GM12878 (cell line): Measurements from ENCODE around the gene SEC23IP. TPM values are rescaled to one million over a fixed set of nuclear protein-coding genes. Genes with fewer than 3 reads are reported as not detected.

Experiments used
- ATAC-seq: fragments of 200-7000 bp; cut with Tn5 transposase; 3 replicates; pipeline ENCODE4 v1.9.1; 2020; ENCODE audit warnings: mild to moderate bottlenecking, moderate library complexity
- BruUV-seq: library from RNA; stranded (reverse); fragments of 400-500 nt; replicated peaks from 2 replicates; lab custom pipeline; 2021; lab: Mats Ljungman, UMichigan
- CTCF ChIA-PET: fragments of 300-600 bp; sonication (Branson Sonifier 250); formaldehyde crosslinking; extraction: SDS; loops from one replicate; lab custom pipeline; 2021; ENCODE audit warnings: inconsistent platforms; lab: Yijun Ruan, JAX
- POLR2A ChIA-PET: fragments of 350-600 bp; formaldehyde crosslinking; extraction: SDS; loops from one replicate; lab custom pipeline; 2021; ENCODE audit warnings: inconsistent platforms; lab: Charles Lee
- RAD21 ChIA-PET: fragments of 300-600 bp; sonication (Branson Sonifier 250); formaldehyde crosslinking; loops from one replicate; lab custom pipeline; 2023; ENCODE audit warnings: antibody characterized with exemption; ENCODE audit not compliant: unreplicated experiment; lab: Charles Lee
- SMC1A ChIA-PET: fragments of 300-600 bp; sonication (Branson Sonifier 250); formaldehyde crosslinking; loops from one replicate; lab custom pipeline; 2023; ENCODE audit not compliant: unreplicated experiment, uncharacterized antibody; lab: Charles Lee
- DNase-seq: peaks from one replicate; pipeline ENCODE4 v3.0.0-alpha.2; 2011; ENCODE audit warnings: low read depth, low spot score
- FAIRE-seq: peaks from 3 replicates; lab custom pipeline; 2011; peaks lifted over from hg19 to GRCh38; lab: Jason Lieb, UNC
- H2AFZ ChIP-seq: 2 replicates; pipeline ENCODE4 v1.6.0; 2011; ENCODE audit warnings: low read depth, low read length, control low read depth; ENCODE audit not compliant: control insufficient read depth
- H3K27ac ChIP-seq: 2 replicates; pipeline ENCODE4 v1.5.1; 2011; ENCODE audit warnings: control low read depth; ENCODE audit not compliant: control insufficient read depth, insufficient read depth
- H3K27me3 ChIP-seq, 2 experiments: replicated peaks in 1 of 2; 2 replicates each; pipeline versions ENCODE4 v1.6.0 to v1.6.1; 2011; ENCODE audit warnings: low read length in 1 of 2; ENCODE audit not compliant: control insufficient read depth in 2 of 2, insufficient read depth in 2 of 2
- H3K36me3 ChIP-seq, 2 experiments: 2 replicates each; pipeline ENCODE4 v1.5.1; 2011; ENCODE audit warnings: low read length in 1 of 2; ENCODE audit not compliant: control insufficient read depth in 2 of 2, insufficient read depth in 2 of 2
- H3K4me1 ChIP-seq: 2 replicates; pipeline ENCODE4 v1.6.1; 2011; ENCODE audit warnings: mild to moderate bottlenecking, low read length, moderate library complexity, mixed read lengths; ENCODE audit not compliant: control insufficient read depth, insufficient read depth
- H3K4me2 ChIP-seq: 2 replicates; pipeline ENCODE4 v1.6.0; 2011; ENCODE audit warnings: control low read depth; ENCODE audit not compliant: control insufficient read depth, insufficient read depth
- H3K4me3 ChIP-seq: fragments of 200-600 bp; sonication (generic); 2 replicates; pipeline ENCODE4 v1.5.1; 2016
- H3K79me2 ChIP-seq: 2 replicates; pipeline ENCODE4 v1.6.0; 2011; ENCODE audit warnings: low read length; ENCODE audit not compliant: control insufficient read depth, insufficient read depth
- H3K9ac ChIP-seq: 2 replicates; pipeline ENCODE4 v1.8.0; 2011; ENCODE audit warnings: low read length, control low read depth, mixed read lengths; ENCODE audit not compliant: control insufficient read depth, insufficient read depth
- H3K9me3 ChIP-seq: replicated peaks from 3 replicates; pipeline ENCODE4 v1.5.1; 2011; ENCODE audit warnings: mild to moderate bottlenecking, low read length; ENCODE audit not compliant: control insufficient read depth, insufficient read depth
- H4K20me1 ChIP-seq: 2 replicates; pipeline ENCODE4 v1.6.0; 2011; ENCODE audit not compliant: control insufficient read depth, insufficient read depth
- ASH2L ChIP-seq: fragments of 300-600, 200-600 bp; sonication (generic); IDR thresholded peaks from 2 replicates; pipeline ENCODE4 v1.6.1; 2017; ENCODE audit warnings: low read depth, mild to moderate bottlenecking, borderline replicate concordance
- BRCA1 ChIP-seq: IDR thresholded peaks from 2 replicates; pipeline ENCODE4 v1.6.1; 2011; ENCODE audit warnings: low read depth, low read length, improper control_type of control experiment
- CHD4 ChIP-seq: fragments of 200-600 bp; sonication (generic); IDR thresholded peaks from 2 replicates; pipeline ENCODE4 v1.6.1; 2016; ENCODE audit warnings: mild to moderate bottlenecking
- CREM ChIP-seq: IDR thresholded peaks from 2 replicates; pipeline ENCODE4 v1.6.1; 2014; ENCODE audit warnings: antibody characterized with exemption, low read depth
- EP300 ChIP-seq, 2 experiments: fragments of 150-350 bp in 1 of 2; IDR thresholded peaks; 2 replicates each; pipeline ENCODE4 v1.6.1; 2011 to 2012; ENCODE audit warnings: low read depth in 2 of 2, low read length in 2 of 2, borderline replicate concordance in 1 of 2, improper control_type of control experiment in 1 of 2, inconsistent platforms in 1 of 2; ENCODE audit not compliant: control insufficient read depth in 1 of 2
- JUNB ChIP-seq: IDR thresholded peaks from 2 replicates; pipeline ENCODE4 v1.6.1; 2016; ENCODE audit warnings: antibody characterized with exemption, mild to moderate bottlenecking
- MEF2A ChIP-seq: IDR thresholded peaks from 2 replicates; pipeline ENCODE4 v1.6.1; 2011; ENCODE audit warnings: low read depth, mild to moderate bottlenecking, low read length, moderate library complexity; ENCODE audit not compliant: insufficient read depth
- MYB ChIP-seq: fragments of 150-350 bp; IDR thresholded peaks from 2 replicates; pipeline ENCODE4 v1.6.1; 2014; ENCODE audit warnings: mild to moderate bottlenecking, low read depth, low read length, borderline replicate concordance
- MYC ChIP-seq: IDR thresholded peaks from 2 replicates; pipeline ENCODE4 v1.6.1; 2011; ENCODE audit warnings: mild to moderate bottlenecking, low read length, moderate library complexity, inconsistent platforms; ENCODE audit not compliant: insufficient read depth, insufficient replicate concordance, insufficient read length, severe bottlenecking
- POLR2AphosphoS5 ChIP-seq: IDR thresholded peaks from 2 replicates; pipeline ENCODE4 v1.6.1; 2011; ENCODE audit warnings: mild to moderate bottlenecking, low read length, inconsistent platforms
- RELA ChIP-seq: fragments of 450-650 bp; IDR thresholded peaks from 2 replicates; pipeline ENCODE4 v1.8.0; 2014; ENCODE audit warnings: borderline replicate concordance; ENCODE audit not compliant: partially characterized antibody
- SMC3 ChIP-seq: IDR thresholded peaks from 2 replicates; pipeline ENCODE4 v1.6.1; 2011; ENCODE audit warnings: low read length, improper control_type of control experiment, borderline replicate concordance
- TBL1XR1 ChIP-seq: IDR thresholded peaks from 2 replicates; pipeline ENCODE4 v1.6.1; 2012; ENCODE audit warnings: low read depth, low read length, improper control_type of control experiment
- TCF3 ChIP-seq: IDR thresholded peaks from 2 replicates; pipeline ENCODE4 v1.6.1; 2012; ENCODE audit warnings: low read depth, mild to moderate bottlenecking, low read length, borderline replicate concordance; ENCODE audit not compliant: insufficient read depth
- WGBS: methylation state at CpG from one replicate; pipeline ENCODE4 v1.1.6; 2016; ENCODE audit warnings: low lambda C conversion rate; ENCODE audit not compliant: insufficient replicate concordance, insufficient coverage; ENCODE audit errors: missing lambda C conversion rate; 5-methylcytosine and 5-hydroxymethylcytosine counted together
- in situ Hi-C: fragments of 300-500 bp; cut with MboI; formaldehyde crosslinking; loops from 9 replicates; pipeline ENCODE4 v1.14.3; 2018; ENCODE audit warnings: mixed read lengths
- intact Hi-C: fragments of 100-400 bp; cut with micrococcal nuclease; formaldehyde crosslinking; loops from one replicate; pipeline ENCODE4 v1.14.2; 2022; ENCODE audit not compliant: unreplicated experiment
- polyA plus RNA-seq, 11 experiments: library from polyadenylated mRNA; depleted of rRNA in 4 of 11; unstranded in 6 of 11; stranded (reverse) in 5 of 11; fragments of >200 nt; fragmentation: Nextera tagmentation in 4 of 11; fragmentation: Illumina TruSeq in 1 of 11; extraction: Ambion mirVana in 4 of 11; extraction: Trizol in 1 of 11; gene quantifications; 1 replicate in 1 of 11; 2 replicates in 10 of 11; pipeline versions ENCODE4 v1.2.1 to v1.2.3, GENCODE V29; 2011 to 2016; ENCODE audit warnings: inconsistent platforms in 2 of 11, missing spikeins in 2 of 11, low read depth in 1 of 11
- total RNA-seq, 4 experiments: library from RNA; depleted of rRNA in 3 of 4; stranded (reverse); fragments of >200 nt in 3 of 4; fragmentation: Illumina TruSeq in 1 of 4; extraction: Trizol in 1 of 4; gene quantifications; 2 replicates each; pipeline versions ENCODE4 v1.2.1 to v1.2.3, GENCODE V29; 2013 to 2021
- TF ChIP-seq, protein P1 (sequence below): fragments of 450-650 bp; IDR thresholded peaks from 2 replicates; pipeline ENCODE4 v1.6.1; 2016; ENCODE audit warnings: mild to moderate bottlenecking, moderate library complexity, borderline replicate concordance

SEC23IP gene
- total and polyA plus RNA-seq, 10 of the 15 experiments (the other 5 are each of a cell fraction or from before 2014, with no cell fraction given), result 15.1 to 82.5 (median 36.0) TPM

- no peak overlapping the region for H3K27ac ChIP-seq
- no peaks in the 10 kb centered on the region for H3K79me2 ChIP-seq
- intact Hi-C loops, result no loop called here
- DNase-seq, result no peak
- no peaks in the 10 kb centered on the region for H3K27me3 ChIP-seq
- CTCF ChIA-PET, result interaction anchor here (0.6 to 1.3 kb wide), 2 partner anchors 10 to 723 kb away, joined by 3 read pairs; no protein-coding TSS in a partner anchor
- no peak for TF ChIP-seq MYB
- TF ChIP-seq BRCA1, result no peak
- no peak for TF ChIP-seq RELA
- no peak for TF ChIP-seq JUNB
- TF ChIP-seq EP300 (IDR thresholded peaks at IDR 0.05; ENCODE audit: borderline replicate concordance in 1 of 2, control insufficient read depth in 1 of 2, low read depth in 2 of 2, low read length in 2 of 2), result no peak
- TF ChIP-seq MYC, result no peak
- no peak for TF ChIP-seq ASH2L
- TF ChIP-seq CHD4, result no peak
- TF ChIP-seq MEF2A, result no peak
- no peak for TF ChIP-seq SMC3
- TF ChIP-seq TBL1XR1, result no peak
- no peak for TF ChIP-seq POLR2AphosphoS5
- no peak for TF ChIP-seq CREM
- TF ChIP-seq, protein P1, sequence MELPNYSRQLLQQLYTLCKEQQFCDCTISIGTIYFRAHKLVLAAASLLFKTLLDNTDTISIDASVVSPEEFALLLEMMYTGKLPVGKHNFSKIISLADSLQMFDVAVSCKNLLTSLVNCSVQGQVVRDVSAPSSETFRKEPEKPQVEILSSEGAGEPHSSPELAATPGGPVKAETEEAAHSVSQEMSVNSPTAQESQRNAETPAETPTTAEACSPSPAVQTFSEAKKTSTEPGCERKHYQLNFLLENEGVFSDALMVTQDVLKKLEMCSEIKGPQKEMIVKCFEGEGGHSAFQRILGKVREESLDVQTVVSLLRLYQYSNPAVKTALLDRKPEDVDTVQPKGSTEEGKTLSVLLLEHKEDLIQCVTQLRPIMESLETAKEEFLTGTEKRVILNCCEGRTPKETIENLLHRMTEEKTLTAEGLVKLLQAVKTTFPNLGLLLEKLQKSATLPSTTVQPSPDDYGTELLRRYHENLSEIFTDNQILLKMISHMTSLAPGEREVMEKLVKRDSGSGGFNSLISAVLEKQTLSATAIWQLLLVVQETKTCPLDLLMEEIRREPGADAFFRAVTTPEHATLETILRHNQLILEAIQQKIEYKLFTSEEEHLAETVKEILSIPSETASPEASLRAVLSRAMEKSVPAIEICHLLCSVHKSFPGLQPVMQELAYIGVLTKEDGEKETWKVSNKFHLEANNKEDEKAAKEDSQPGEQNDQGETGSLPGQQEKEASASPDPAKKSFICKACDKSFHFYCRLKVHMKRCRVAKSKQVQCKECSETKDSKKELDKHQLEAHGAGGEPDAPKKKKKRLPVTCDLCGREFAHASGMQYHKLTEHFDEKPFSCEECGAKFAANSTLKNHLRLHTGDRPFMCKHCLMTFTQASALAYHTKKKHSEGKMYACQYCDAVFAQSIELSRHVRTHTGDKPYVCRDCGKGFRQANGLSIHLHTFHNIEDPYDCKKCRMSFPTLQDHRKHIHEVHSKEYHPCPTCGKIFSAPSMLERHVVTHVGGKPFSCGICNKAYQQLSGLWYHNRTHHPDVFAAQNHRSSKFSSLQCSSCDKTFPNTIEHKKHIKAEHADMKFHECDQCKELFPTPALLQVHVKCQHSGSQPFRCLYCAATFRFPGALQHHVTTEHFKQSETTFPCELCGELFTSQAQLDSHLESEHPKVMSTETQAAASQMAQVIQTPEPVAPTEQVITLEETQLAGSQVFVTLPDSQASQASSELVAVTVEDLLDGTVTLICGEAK, result no peak
- TF ChIP-seq TCF3, result no peak
- no peak for FAIRE-seq
- H3K9ac ChIP-seq, result no peak overlapping the region
- no peak overlapping the region for H3K4me3 ChIP-seq
- no TSS peak for BruUV-seq
- RAD21 ChIA-PET, result no interaction called here
- 0% methylated on average over 1 of the region's 1 CpG for WGBS
- no peaks in the 10 kb centered on the region for H3K4me1 ChIP-seq
- ATAC-seq, result no peak
- no peaks in the 10 kb centered on the region for H3K9me3 ChIP-seq
- no peaks in the 10 kb centered on the region for H3K36me3 ChIP-seq
- in situ Hi-C loops, result no loop called here
- POLR2A ChIA-PET, result no interaction called here
- SMC1A ChIA-PET, result interaction anchor here (1.1 kb wide), 1 partner anchor 9 kb away, joined by 3 read pairs; no protein-coding TSS in a partner anchor
- no peaks in the 10 kb centered on the region for H4K20me1 ChIP-seq
- no peak overlapping the region for H3K4me2 ChIP-seq
- no peak overlapping the region for H2AFZ ChIP-seq
Observed at GRCh38 chr10:119981826-119982225, 89.3 kb downstream of the SEC23IP start.
